SK-N-SH (cell line): Measurements from ENCODE around the gene RBM33. TPM values are rescaled to one million over a fixed set of nuclear protein-coding genes. Genes with fewer than 3 reads are reported as not detected.

Experiments used
- CTCF ChIA-PET: fragments of 300-600, 350-600 bp; formaldehyde crosslinking; extraction: SDS; loops from one replicate; lab custom pipeline; 2021; lab: Yijun Ruan, JAX
- POLR2A ChIA-PET: fragments of 350-600 bp; sonication (Branson Sonifier 250); formaldehyde crosslinking; extraction: SDS; loops from one replicate; lab custom pipeline; 2020; ENCODE audit warnings: antibody characterized with exemption, inconsistent platforms; lab: Yijun Ruan, JAX
- DNase-seq: peaks from one replicate; pipeline ENCODE4 v3.0.0; 2012
- H2AFZ ChIP-seq: fragments of 200-600 bp; sonication (generic); 2 replicates; pipeline ENCODE4 v1.8.1; 2016; ENCODE audit warnings: antibody characterized with exemption, mild to moderate bottlenecking, low read depth
- H3F3A ChIP-seq: fragments of 200-600 bp; sonication (generic); replicated peaks from 2 replicates; pipeline ENCODE3; 2016; ENCODE audit warnings: antibody characterized with exemption, mild to moderate bottlenecking; ENCODE audit not compliant: insufficient read depth
- H3K27ac ChIP-seq, 2 experiments: fragments of 200-500 bp in 1 of 2; fragments of 200-600 bp in 1 of 2; sonication (Bioruptor generic) in 1 of 2; sonication (generic), shearing (Covaris generic) in 1 of 2; 2 replicates each; pipeline versions ENCODE4 v1.5.1 to v1.6.1; 2014 to 2016; ENCODE audit warnings: low read depth in 2 of 2, inconsistent platforms in 1 of 2, low read length in 1 of 2, mild to moderate bottlenecking in 1 of 2, mixed read lengths in 1 of 2
- H3K27me3 ChIP-seq: fragments of 200-600 bp; sonication (generic), shearing (Covaris generic); 2 replicates; pipeline ENCODE4 v1.6.1; 2016; ENCODE audit warnings: mixed run types; ENCODE audit not compliant: insufficient read depth
- H3K36me3 ChIP-seq, 2 experiments: fragments of 200-500 bp in 1 of 2; fragments of 200-600 bp in 1 of 2; sonication (Bioruptor generic) in 1 of 2; sonication (generic) in 1 of 2; replicated peaks in 1 of 2; 2 replicates each; pipeline versions ENCODE3 to v1.5.1; 2014 to 2016; ENCODE audit warnings: low read length in 1 of 2, mild to moderate bottlenecking in 1 of 2; ENCODE audit not compliant: insufficient read depth in 2 of 2, control insufficient read depth in 1 of 2
- H3K4me1 ChIP-seq, 2 experiments: fragments of 200-500 bp in 1 of 2; fragments of 200-600 bp in 1 of 2; sonication (Bioruptor generic) in 1 of 2; sonication (generic), shearing (Covaris generic) in 1 of 2; 2 replicates each; pipeline versions ENCODE4 v1.5.1 to v1.6.1; 2014 to 2016; ENCODE audit warnings: low read depth in 1 of 2, low read length in 1 of 2, mixed run types in 1 of 2; ENCODE audit not compliant: insufficient read depth in 2 of 2, control insufficient read depth in 1 of 2
- H3K4me2 ChIP-seq: fragments of 200-600 bp; sonication (generic), shearing (Covaris generic); 2 replicates; pipeline ENCODE4 v1.6.1; 2017; ENCODE audit warnings: mixed run types
- H3K4me3 ChIP-seq, 2 experiments: fragments of 200-500 bp in 1 of 2; fragments of 200-600 bp in 1 of 2; sonication (Bioruptor generic) in 1 of 2; sonication (generic), shearing (Covaris generic) in 1 of 2; 2 replicates each; pipeline versions ENCODE4 v1.5.1 to v1.8.1; 2014 to 2016; ENCODE audit warnings: low read depth in 2 of 2, inconsistent platforms in 1 of 2, low read length in 1 of 2, mild to moderate bottlenecking in 1 of 2, mixed read lengths in 1 of 2, moderate library complexity in 1 of 2
- H3K79me2 ChIP-seq: fragments of 200-600 bp; sonication (generic); 2 replicates; pipeline ENCODE4 v1.8.1; 2017; ENCODE audit warnings: mild to moderate bottlenecking; ENCODE audit not compliant: insufficient read depth
- H3K9ac ChIP-seq: fragments of 200-600 bp; sonication (generic); 2 replicates; pipeline ENCODE4 v1.6.1; 2017; ENCODE audit warnings: mixed run types
- H3K9me2 ChIP-seq: fragments of 200-600 bp; sonication (generic); 2 replicates; pipeline ENCODE4 v1.6.1; 2017; ENCODE audit warnings: mixed run types
- H3K9me3 ChIP-seq: fragments of 200-600 bp; sonication (generic); 2 replicates; pipeline ENCODE4 v1.6.1; 2017; ENCODE audit warnings: mixed run types, mild to moderate bottlenecking, moderate library complexity
- H4K20me1 ChIP-seq: fragments of 200-600 bp; sonication (generic); 2 replicates; pipeline ENCODE4 v1.6.1; 2017; ENCODE audit warnings: mild to moderate bottlenecking, mixed run types; ENCODE audit not compliant: insufficient read depth
- EP300 ChIP-seq, 2 experiments: IDR thresholded peaks; 2 replicates each; pipeline versions ENCODE4 v1.4.0 to v1.6.1; 2012; ENCODE audit warnings: borderline replicate concordance in 1 of 2, low read depth in 1 of 2, low read length in 1 of 2
- FOSL2 ChIP-seq: IDR thresholded peaks from 2 replicates; pipeline ENCODE4 v1.4.0; 2012; ENCODE audit warnings: low read depth, mild to moderate bottlenecking, moderate library complexity, borderline replicate concordance
- FOXJ3 ChIP-seq: sonication (generic); formaldehyde crosslinking; IDR thresholded peaks from 2 replicates; pipeline ENCODE4 v1.5.1; 2020; ENCODE audit warnings: mild to moderate bottlenecking, missing genetic modification reagents
- FOXM1 ChIP-seq: IDR thresholded peaks from 2 replicates; pipeline ENCODE4 v1.4.0; 2012; ENCODE audit warnings: low read depth, mild to moderate bottlenecking
- NFIC ChIP-seq: IDR thresholded peaks from 2 replicates; pipeline ENCODE4 v1.4.0; 2012; ENCODE audit warnings: borderline replicate concordance
- PBX3 ChIP-seq: IDR thresholded peaks from 2 replicates; pipeline ENCODE4; 2012
- RAD21 ChIP-seq: IDR thresholded peaks from 2 replicates; pipeline ENCODE4 v1.6.1; 2012; ENCODE audit warnings: mild to moderate bottlenecking, low read length
- RFX5 ChIP-seq: IDR thresholded peaks from 2 replicates; pipeline ENCODE4 v1.6.1; 2012; ENCODE audit warnings: mild to moderate bottlenecking, improper control_type of control experiment, low read length
- RXRA ChIP-seq: IDR thresholded peaks from 2 replicates; pipeline ENCODE4 v1.4.0; 2012; ENCODE audit warnings: low read depth, mild to moderate bottlenecking, borderline replicate concordance
- SMC3 ChIP-seq: IDR thresholded peaks from 2 replicates; pipeline ENCODE4 v1.6.1; 2012; ENCODE audit warnings: low read depth, low read length, improper control_type of control experiment
- TAF1 ChIP-seq: IDR thresholded peaks from 2 replicates; pipeline ENCODE4 v1.6.1; 2012; ENCODE audit warnings: low read depth, mild to moderate bottlenecking, low read length, moderate library complexity, borderline replicate concordance
- TCF12 ChIP-seq: IDR thresholded peaks from 2 replicates; pipeline ENCODE4 v1.4.0; 2012
- TEAD4 ChIP-seq: IDR thresholded peaks from 2 replicates; pipeline ENCODE4 v1.4.0; 2012; ENCODE audit warnings: mild to moderate bottlenecking, borderline replicate concordance; ENCODE audit not compliant: insufficient read depth
- ZBTB33 ChIP-seq: IDR thresholded peaks from 2 replicates; pipeline ENCODE4 v1.4.0; 2012; ENCODE audit warnings: low read depth, borderline replicate concordance
- WGBS: methylation state at CpG from one replicate; pipeline ENCODE4 v1.1.6; 2017; ENCODE audit warnings: low lambda C conversion rate; 5-methylcytosine and 5-hydroxymethylcytosine counted together
- polyA plus RNA-seq, 3 experiments: library from polyadenylated mRNA; depleted of rRNA; stranded (reverse); fragments of >200 nt; gene quantifications; 2 replicates each; pipeline ENCODE4 v1.2.3, GENCODE V29; 2012
- TF ChIP-seq, protein P1 (sequence below): fragments of 200-600 bp; sonication (generic); IDR thresholded peaks from 2 replicates; pipeline ENCODE4 v1.6.1; 2017; ENCODE audit warnings: antibody characterized with exemption, mild to moderate bottlenecking, moderate library complexity
- TF ChIP-seq, protein P2 (sequence below): IDR thresholded peaks from 2 replicates; pipeline ENCODE4 v1.4.0; 2012; ENCODE audit warnings: low read depth, borderline replicate concordance
- TF ChIP-seq, protein P3 (sequence below): IDR thresholded peaks from 2 replicates; pipeline ENCODE4 v1.4.0; 2012; ENCODE audit warnings: low read depth

RBM33 gene
- polyA plus RNA-seq, 1 of the 3 experiments (the other 2 are of a cell fraction): 13.8 TPM

GRCh38 chr7:155815332-155816191 is 171.1 kb downstream of the RBM33 start:
- Histone ChIP-seq H3K4me2 (0 out of 2 replicates have a peak overlapping the region, but pooled peaks have one; percentile 50), H3K9ac (no peak overlapping the region), H4K20me1 (no peaks in the 10 kb centered on the region), H3K9me2 (no peaks in the 10 kb centered on the region), H3K27me3 (peaks cover 94% of the 10 kb centered on the region), H3F3A (no peaks in the 10 kb centered on the region), H3K4me1 (no peaks in the 10 kb centered on the region), H2AFZ (no peak overlapping the region)
- DNase-seq: peak; percentile 77
- CTCF ChIA-PET: interaction anchor here (0.7 to 4.6 kb wide), 8 partner anchors 11 to 1010 kb away, joined by 3 to 33 read pairs (median 3); no protein-coding TSS in a partner anchor
- TF ChIP-seq TEAD4 (no peak), TAF1 (no peak), FOSL2 (no peak), RAD21 (peak; percentile 78), NFIC (no peak), SMC3 (peak; percentile 67), FOXM1 (no peak)
- TF ChIP-seq, protein P1, sequence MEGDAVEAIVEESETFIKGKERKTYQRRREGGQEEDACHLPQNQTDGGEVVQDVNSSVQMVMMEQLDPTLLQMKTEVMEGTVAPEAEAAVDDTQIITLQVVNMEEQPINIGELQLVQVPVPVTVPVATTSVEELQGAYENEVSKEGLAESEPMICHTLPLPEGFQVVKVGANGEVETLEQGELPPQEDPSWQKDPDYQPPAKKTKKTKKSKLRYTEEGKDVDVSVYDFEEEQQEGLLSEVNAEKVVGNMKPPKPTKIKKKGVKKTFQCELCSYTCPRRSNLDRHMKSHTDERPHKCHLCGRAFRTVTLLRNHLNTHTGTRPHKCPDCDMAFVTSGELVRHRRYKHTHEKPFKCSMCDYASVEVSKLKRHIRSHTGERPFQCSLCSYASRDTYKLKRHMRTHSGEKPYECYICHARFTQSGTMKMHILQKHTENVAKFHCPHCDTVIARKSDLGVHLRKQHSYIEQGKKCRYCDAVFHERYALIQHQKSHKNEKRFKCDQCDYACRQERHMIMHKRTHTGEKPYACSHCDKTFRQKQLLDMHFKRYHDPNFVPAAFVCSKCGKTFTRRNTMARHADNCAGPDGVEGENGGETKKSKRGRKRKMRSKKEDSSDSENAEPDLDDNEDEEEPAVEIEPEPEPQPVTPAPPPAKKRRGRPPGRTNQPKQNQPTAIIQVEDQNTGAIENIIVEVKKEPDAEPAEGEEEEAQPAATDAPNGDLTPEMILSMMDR: peak; percentile 72
- TF ChIP-seq, all 33 proteins: peak for 3
- WGBS: 16% methylated on average over 16 of the region's 20 CpGs
- Histone ChIP-seq H3K27ac (no peak overlapping the region), H3K4me3 (0 out of 4 replicates have a peak overlapping the region, but pooled peaks of 1 of the 2 experiments have one; percentile 34), H3K36me3 (no peaks in the 10 kb centered on the region), H3K79me2 (no peaks in the 10 kb centered on the region), H3K9me3 (no peaks in the 10 kb centered on the region)
- POLR2A ChIA-PET: no interaction called here

- peaks cover 94% of the 10 kb centered on the region for H3K27me3 ChIP-seq
- no peak overlapping the region for H2AFZ ChIP-seq
- no peak overlapping the region for H3K4me3 ChIP-seq
- H3K79me2 ChIP-seq: no peaks in the 10 kb centered on the region
- no peak overlapping the region for H3K4me2 ChIP-seq
- 0% methylated on average over 1 of the region's 12 CpGs for WGBS
- no peak overlapping the region for H3K27ac ChIP-seq
- H3K9ac ChIP-seq: no peak overlapping the region
- no peaks in the 10 kb centered on the region for H3F3A ChIP-seq
- TF ChIP-seq ZBTB33: no peak
- TF ChIP-seq EP300 (IDR thresholded peaks at IDR 0.05; ENCODE audit: borderline replicate concordance in 1 of 2, low read depth in 1 of 2, low read length in 1 of 2): no peak
- TF ChIP-seq TCF12: no peak
- TF ChIP-seq RFX5: no peak
- TF ChIP-seq RXRA: no peak
- TF ChIP-seq, protein P2, sequence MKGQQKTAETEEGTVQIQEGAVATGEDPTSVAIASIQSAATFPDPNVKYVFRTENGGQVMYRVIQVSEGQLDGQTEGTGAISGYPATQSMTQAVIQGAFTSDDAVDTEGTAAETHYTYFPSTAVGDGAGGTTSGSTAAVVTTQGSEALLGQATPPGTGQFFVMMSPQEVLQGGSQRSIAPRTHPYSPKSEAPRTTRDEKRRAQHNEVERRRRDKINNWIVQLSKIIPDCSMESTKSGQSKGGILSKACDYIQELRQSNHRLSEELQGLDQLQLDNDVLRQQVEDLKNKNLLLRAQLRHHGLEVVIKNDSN: no peak
- TF ChIP-seq PBX3: no peak
- TF ChIP-seq FOSL2: no peak
- TF ChIP-seq, protein P3, sequence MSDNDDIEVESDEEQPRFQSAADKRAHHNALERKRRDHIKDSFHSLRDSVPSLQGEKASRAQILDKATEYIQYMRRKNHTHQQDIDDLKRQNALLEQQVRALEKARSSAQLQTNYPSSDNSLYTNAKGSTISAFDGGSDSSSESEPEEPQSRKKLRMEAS: no peak
- TF ChIP-seq FOXJ3: no peak
- no peaks in the 10 kb centered on the region for H3K36me3 ChIP-seq
- no peaks in the 10 kb centered on the region for H3K9me2 ChIP-seq
- no peaks in the 10 kb centered on the region for H4K20me1 ChIP-seq
- no peaks in the 10 kb centered on the region for H3K9me3 ChIP-seq
- ChIA-PET POLR2A (no interaction called here), CTCF (interaction anchor here (0.7 to 4.6 kb wide), 6 partner anchors 8 to 1003 kb away, joined by 3 to 33 read pairs (median 4); no protein-coding TSS in a partner anchor)
- DNase-seq: no peak
- no peaks in the 10 kb centered on the region for H3K4me1 ChIP-seq
These were observed 171.7 kb downstream of the RBM33 start for GRCh38 chr7:155816192-155816508.
